Measurements from ENCODE around the gene SIK3.

Gene SIK3

GRCh38 chr11:116825854-116826750, 272.1 kb downstream of the SIK3 start:
- no peak for TF ChIP-seq CTCF (conservative IDR thresholded peaks at IDR 0.05; ENCODE audit: control insufficient read depth, insufficient read depth, low read depth, low read length)
- DNase-seq (ENCODE audit: low read depth): no peak
- no peak overlapping the region for H3K4me3 ChIP-seq (ENCODE audit: control insufficient read depth, low read depth, low read length)

GRCh38 chr11:116825434-116825833, 272.8 kb downstream of the SIK3 start:
- no peak for DNase-seq (ENCODE audit: low read depth)
- no peak overlapping the region for H3K4me3 ChIP-seq (ENCODE audit: control insufficient read depth, low read depth, low read length)
- no peak for TF ChIP-seq CTCF (conservative IDR thresholded peaks at IDR 0.05; ENCODE audit: control insufficient read depth, insufficient read depth, low read depth, low read length)

- no peak within 1 kb of the TSS for H3K4me3 ChIP-seq (ENCODE audit: control insufficient read depth, low read depth, low read length)
- no peak for TF ChIP-seq CTCF (conservative IDR thresholded peaks at IDR 0.05; ENCODE audit: control insufficient read depth, insufficient read depth, low read depth, low read length)
- DNase-seq (ENCODE audit: low read depth): no peak
These were observed 275.0 kb downstream of the SIK3 start, which contains the start of gene APOA4 for GRCh38 chr11:116823031-116823843. Gene APOA4 (minus strand): TSS chr11:116823304. CDS start chr11:116823191, 113 bp downstream.

GRCh38 chr11:116822575-116822974, 275.7 kb downstream of the SIK3 start:
- DNase-seq (ENCODE audit: low read depth): no peak
- no peak overlapping the region for H3K4me3 ChIP-seq (ENCODE audit: control insufficient read depth, low read depth, low read length)

GRCh38 chr11:116821050-116821918, 276.9 kb downstream of the SIK3 start:
- no peak for TF ChIP-seq CTCF (conservative IDR thresholded peaks at IDR 0.05; ENCODE audit: control insufficient read depth, insufficient read depth, low read depth, low read length)
- DNase-seq (ENCODE audit: low read depth): no peak
- H3K4me3 ChIP-seq (ENCODE audit: control insufficient read depth, low read depth, low read length): no peak overlapping the region

More at GRCh38 chr11:116822575-116822974, 275.7 kb downstream of the SIK3 start:
- no peak for TF ChIP-seq CTCF (conservative IDR thresholded peaks at IDR 0.05; ENCODE audit: control insufficient read depth, insufficient read depth, low read depth, low read length)

- TF ChIP-seq CTCF (conservative IDR thresholded peaks at IDR 0.05; ENCODE audit: control insufficient read depth, insufficient read depth, low read depth, low read length): no peak
- no peak overlapping the region for H3K4me3 ChIP-seq (ENCODE audit: control insufficient read depth, low read depth, low read length)
- no peak for DNase-seq (ENCODE audit: low read depth)
These were observed 279.2 kb downstream of the SIK3 start for GRCh38 chr11:116819049-116819448.
